Stimulated activated CD4-positive, alpha-beta T cell treated with anti-CD3 and anti-CD28 coated beads, TNF-alpha, amount 100 ng/mL, for 4 hours (primary cell): ENCODE results near the gene RASGRF2.

Source experiments
- DNase-seq, 3 experiments: peaks; one replicate each; pipeline ENCODE4 v3.0.0-alpha.2; 2020; ENCODE audit warnings: low read depth in 3 of 3

RASGRF2 gene, protein sequence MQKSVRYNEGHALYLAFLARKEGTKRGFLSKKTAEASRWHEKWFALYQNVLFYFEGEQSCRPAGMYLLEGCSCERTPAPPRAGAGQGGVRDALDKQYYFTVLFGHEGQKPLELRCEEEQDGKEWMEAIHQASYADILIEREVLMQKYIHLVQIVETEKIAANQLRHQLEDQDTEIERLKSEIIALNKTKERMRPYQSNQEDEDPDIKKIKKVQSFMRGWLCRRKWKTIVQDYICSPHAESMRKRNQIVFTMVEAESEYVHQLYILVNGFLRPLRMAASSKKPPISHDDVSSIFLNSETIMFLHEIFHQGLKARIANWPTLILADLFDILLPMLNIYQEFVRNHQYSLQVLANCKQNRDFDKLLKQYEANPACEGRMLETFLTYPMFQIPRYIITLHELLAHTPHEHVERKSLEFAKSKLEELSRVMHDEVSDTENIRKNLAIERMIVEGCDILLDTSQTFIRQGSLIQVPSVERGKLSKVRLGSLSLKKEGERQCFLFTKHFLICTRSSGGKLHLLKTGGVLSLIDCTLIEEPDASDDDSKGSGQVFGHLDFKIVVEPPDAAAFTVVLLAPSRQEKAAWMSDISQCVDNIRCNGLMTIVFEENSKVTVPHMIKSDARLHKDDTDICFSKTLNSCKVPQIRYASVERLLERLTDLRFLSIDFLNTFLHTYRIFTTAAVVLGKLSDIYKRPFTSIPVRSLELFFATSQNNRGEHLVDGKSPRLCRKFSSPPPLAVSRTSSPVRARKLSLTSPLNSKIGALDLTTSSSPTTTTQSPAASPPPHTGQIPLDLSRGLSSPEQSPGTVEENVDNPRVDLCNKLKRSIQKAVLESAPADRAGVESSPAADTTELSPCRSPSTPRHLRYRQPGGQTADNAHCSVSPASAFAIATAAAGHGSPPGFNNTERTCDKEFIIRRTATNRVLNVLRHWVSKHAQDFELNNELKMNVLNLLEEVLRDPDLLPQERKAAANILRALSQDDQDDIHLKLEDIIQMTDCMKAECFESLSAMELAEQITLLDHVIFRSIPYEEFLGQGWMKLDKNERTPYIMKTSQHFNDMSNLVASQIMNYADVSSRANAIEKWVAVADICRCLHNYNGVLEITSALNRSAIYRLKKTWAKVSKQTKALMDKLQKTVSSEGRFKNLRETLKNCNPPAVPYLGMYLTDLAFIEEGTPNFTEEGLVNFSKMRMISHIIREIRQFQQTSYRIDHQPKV (N-terminal part only)

DNA sequence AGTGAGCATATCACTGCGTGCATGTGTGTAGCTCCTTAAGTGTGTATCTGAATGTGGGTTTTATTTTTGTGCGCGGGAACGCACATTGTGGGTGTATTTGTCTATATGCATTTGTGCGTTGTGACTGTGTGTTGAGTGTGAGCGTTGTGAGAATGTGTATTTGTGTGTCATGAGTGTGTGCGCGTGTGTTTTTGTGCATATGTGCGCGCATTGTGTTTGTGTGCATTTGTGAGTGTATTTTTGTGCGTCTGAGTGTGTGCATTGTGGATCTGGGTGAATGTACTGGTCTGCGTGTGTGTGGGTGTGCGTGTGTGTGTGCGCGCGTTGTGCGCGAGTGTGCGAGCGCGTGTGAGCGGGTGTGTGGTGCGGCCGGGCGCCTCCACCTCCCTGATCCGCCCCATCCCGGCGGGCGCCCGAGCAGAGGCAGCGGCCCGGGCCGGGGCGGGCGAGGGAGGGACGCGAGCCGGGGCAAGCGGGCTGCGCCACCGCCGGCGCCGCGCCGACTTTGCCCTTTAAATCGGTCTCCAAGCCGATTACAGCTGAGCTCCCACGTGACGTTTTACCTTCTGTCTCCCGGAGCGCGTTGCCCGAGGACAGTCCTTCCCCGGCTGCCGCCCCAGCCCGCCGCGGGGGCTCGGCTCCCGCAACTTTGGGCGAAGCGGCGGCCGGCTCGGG lies at the start of gene RASGRF2:
Gene RASGRF2 (plus strand): TSS at position 596 of the 675 bp plus-strand sequence. CDS start 376 bp downstream, outside the sequence.
- peak; percentile 21 to 29 (median 28) for DNase-seq

DNA sequence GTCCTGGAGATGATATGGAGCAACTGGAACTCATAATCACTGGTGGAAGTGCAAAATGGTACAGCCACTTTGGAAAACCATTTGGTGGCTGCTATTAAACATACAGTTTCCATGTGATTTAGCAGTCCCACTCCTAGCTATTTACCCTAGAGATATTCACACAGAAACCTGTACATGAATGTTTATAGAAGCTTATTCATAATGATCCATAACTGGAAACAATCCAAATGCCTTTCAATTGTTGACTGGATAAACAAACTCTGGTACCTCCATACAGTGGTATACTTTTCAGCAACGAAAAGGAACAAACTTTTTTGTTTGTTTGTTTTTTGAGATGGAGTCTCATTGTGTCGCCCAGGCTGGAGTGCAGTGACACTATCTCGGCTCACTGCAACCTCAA lies 47.7 kb upstream of the RASGRF2 start:
- DNase-seq, result no peak

DNA sequence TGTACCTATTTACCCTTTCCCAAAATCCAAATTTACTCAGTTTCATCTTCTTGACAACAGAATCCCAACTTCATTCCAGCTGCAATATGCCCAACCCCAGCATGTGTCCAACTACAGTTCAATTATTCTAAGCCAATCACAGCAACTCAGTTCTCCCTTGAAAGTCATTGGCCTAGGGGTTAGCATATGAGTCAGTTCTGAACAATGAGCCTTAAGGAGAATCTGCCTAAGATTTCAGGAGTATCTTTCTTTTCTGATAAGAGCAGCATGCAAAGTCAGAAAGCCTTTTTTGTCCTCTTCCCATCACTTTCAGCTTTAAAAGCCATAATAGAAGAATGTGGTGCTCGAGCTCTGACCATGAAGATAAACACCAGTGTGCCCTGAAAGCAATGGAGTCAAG lies 44.4 kb upstream of the RASGRF2 start:
- DNase-seq, result no peak

DNA sequence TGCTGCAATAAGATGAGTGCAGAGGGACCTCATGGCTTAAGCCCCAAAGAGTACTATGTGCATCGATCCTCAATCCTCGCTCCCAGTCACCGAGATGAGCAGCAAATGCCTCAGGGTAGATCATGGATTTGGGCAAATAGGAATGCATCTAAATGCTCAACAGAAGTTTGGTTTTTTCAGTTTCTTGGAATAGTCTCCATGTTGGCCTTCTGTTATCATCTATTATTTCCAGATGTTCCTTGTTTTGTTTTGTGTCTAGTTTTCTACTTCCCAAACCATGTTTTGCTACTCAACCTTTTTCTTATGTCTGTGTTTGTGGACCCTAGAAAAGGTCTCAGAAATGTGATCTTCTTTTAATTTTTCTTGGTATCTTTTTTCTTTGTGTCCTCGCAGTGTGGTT lies 43.5 kb upstream of the RASGRF2 start:
- no peak for DNase-seq

DNA sequence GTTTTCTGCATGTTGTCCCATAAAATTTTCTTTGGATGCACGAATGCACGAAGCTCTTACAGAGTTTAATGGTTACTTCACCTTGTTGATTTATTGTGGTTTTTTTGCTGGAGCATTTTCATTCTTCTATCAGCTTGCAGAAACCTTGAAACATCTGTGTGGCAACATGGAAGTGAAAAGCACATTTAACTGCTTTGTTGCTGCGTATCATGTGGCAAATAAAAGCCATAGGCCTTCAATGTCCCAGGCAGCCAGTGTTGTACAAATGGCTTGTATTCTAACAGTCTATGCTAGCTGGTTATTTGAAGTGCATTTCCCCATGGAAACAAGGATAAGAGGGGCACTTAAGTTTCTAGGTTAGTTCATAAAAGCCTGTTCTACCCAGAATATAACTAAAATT lies 42.5 kb upstream of the RASGRF2 start:
- no peak for DNase-seq

DNA sequence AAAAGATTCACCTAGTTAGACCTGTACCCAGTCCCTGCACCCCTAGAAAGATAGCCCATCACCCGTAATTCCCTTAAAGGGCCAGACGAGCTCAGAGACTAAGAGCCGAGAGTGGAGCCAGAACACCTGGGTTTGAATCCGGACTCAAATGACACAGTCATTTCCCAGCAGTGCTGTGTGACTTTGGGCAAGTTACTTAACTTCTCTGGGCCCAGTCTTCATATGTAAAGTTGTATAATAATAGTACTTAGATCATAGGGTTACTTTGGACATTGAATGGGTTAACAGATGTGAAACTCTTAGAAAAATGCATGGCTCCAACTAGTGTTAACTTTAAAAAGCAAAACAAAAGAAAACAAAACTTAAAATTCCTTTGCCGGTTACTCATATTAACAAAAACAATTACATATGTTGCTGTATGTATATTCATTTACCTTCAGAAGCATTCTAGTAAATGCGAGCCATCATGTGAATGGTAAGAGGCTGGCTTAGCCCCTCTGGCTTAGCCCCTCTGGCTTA lies 40.4 kb upstream of the RASGRF2 start:
- no peak for DNase-seq

DNA sequence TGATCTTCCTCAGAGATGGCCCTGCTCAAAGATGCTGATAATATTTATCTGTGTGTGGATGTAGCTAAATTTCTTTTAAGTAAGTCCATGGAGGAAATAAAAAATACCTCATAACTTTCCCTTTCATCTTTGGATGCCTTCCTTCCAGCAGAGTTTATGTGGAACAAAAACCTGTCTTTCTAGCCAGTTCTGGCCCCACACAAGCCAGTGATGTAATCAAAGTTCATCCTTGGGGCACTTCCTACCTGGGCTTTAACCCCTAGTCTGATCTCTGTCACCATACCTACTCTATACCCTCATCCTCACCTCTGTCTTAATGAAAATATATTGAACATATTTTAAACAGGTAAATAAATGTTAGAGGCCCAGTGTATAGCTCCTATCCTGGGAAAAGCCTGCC lies 39.8 kb upstream of the RASGRF2 start:
- no peak for DNase-seq

DNA sequence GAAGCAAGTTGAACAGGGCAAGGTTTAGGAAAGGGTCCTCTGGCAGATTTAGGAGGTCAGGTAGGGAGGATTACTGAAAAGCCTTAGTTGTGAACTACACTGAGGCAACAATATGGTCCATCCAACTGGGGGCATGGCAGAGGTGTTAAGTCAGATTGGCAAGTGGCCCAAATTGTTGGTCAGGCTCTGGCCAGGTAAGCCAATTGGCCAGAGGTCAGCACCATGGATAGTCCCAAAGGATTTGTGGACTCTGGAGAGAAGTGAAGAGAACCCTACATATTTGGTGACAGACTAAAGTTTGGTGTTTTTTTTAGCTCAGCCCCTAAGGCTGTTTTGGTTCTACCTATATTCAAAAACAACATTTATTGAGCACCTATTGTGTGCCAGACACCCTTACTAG lies 39.1 kb upstream of the RASGRF2 start:
- no peak for DNase-seq

DNA sequence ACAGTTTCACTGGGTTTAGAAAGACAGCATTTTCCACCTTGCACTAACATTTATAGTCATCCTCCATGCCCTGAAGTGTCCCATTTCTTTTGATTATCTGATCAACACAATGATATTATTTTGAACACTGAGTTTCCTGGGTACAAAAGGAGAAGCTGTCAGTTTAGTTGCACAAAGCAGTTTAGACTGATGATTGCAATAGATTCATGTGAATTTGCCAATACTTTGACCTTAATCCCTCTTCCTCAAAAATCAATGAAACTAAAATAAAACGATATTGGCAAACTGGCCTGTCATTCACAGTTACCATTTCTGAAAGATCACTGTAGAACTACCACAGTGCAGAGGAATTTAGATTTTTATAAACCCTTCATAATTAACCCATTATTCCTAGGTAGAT lies 34.2 kb upstream of the RASGRF2 start:
- DNase-seq, result no peak

DNA sequence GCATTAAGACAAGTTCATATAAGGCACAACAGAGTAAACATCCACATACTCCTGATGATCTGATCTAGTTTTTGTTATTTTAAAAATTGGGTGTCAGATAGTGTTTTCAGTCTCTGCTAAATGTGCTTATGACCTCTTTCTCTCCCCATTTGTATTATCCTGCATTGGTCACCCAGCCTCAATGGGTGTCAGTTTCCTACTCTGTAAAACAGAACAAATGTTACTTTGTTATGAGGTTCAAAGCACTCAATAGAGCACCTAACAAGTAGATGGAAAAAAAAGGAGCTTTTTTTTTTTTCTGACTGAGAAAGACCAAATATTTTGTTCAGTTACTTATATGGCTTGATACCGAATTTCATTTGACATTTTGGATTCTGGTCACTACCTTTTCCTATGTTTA lies 33.6 kb upstream of the RASGRF2 start:
- DNase-seq, result no peak

DNA sequence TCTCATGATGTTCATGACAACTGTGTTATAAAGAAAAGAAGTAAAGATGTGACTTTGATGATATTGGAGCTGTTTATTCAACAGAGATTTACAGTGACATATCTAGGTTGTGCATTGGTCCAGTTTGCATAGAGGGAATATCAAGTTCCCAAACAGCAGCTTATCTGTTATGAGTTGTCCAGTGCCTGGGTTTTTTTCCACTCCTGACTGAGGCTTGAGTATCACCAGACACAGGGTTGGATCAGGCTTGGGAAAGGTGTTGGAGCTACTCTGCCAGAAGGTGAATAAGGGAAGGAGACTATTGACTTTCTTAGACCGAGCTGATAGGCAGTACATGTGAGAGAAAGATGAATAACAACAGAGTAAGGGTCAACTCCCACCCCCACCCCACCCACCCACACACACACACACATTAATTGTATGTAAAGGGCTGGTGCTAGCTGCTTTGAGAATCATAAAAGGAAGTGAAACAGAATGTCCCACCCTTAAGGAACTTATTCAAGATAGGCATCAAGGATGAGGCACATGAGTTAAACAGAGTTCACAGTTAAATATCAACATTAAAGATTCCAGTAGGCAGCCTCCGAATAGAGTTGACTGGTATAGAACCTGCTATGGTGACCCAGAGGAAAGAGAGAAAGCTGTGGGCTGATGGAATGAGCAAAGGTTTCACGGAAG lies 33.0 kb upstream of the RASGRF2 start:
- no peak for DNase-seq

DNA sequence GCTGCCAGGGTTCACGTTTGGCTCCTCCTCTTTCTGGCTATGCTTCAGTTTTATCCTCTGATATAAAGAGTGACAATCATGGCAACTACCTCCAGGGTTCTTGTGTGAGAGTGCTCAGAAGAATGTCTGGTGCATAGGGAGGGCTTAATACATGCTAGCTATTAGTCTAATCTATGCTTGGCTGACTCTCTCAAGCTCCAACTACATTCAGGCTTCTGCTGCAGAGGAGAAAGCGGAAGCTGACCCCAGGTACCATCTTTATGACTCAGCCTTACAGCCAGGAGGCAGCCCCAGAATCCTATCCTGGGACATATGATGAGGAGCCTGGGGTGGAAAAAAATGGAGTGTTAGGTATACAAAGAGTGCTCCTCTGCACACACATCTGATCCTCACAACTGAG lies 32.1 kb upstream of the RASGRF2 start:
- DNase-seq, result no peak

DNA sequence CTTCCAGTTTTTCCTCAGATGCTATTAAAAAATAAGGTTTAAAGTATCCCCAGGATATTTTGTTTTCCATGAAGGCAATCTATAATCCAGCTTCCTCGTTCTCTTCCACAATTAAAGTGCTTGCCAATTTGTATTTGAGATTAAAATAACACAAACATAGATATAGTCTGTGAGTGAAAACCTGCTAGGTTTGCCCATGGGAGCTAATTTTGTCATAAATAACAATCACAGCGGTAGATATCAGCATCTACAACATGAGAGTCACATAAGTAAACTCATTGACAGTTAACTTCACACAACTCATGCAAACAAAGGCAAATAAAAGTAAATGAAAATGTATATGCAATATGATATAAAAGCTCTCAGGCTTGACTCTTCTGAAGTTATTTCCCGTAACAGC lies 29.2 kb upstream of the RASGRF2 start:
- no peak for DNase-seq

DNA sequence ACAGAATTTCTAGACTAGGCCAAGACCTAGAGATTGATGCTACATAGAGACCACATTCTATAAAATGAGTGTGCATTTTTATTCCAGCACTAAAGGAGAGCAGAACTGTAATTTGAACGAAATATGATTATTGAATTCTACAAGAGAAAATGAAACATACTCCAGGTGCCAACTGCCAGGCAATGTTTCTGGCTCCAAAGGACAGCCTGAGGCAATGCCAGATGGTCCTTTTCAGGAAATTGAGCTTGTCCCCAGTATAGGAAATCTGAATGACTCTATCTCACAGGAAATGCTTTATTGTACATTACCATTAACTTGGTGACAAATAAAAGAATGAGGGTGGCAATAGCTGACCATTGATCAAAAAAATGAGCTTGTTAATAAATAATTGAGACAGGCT lies 28.8 kb upstream of the RASGRF2 start:
- no peak for DNase-seq

DNA sequence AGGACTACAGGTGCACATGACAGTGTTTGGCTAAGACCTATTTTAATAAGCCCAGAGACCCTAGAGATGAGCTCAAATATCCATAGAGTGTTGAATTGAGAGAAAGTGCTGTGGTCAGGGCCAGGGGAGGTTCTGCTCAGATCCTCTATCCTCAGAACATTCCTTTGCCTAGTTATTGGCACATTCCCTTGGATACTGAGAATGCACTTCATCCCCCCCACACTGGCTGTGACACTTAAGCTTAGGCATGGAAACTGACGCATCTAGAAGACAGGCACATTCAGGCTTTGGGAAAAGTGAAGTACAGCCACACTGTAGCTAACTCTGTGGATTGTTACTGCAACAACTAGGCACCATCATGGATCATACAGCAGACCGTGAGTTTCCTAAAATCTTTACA lies 27.1 kb upstream of the RASGRF2 start:
- no peak for DNase-seq

DNA sequence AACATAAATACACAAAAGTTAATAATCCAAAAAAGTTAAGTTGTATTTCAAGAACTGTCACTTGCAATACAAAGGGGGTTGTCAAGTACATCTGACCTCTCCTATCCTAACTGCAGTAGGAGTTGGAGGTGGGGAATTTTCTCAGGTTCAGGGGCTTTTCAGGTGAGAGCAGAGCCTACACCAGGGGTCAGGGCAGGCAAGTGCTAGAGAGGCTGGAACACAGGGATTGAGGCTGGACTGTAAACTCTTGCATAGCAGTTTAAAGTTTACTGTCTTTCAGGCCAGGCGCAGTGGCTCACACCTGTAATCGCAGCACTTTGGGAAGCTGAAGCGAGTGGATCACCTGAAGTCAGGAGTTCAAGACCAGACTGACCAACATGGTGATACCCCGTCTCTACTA lies 25.4 kb upstream of the RASGRF2 start:
- no peak for DNase-seq

DNA sequence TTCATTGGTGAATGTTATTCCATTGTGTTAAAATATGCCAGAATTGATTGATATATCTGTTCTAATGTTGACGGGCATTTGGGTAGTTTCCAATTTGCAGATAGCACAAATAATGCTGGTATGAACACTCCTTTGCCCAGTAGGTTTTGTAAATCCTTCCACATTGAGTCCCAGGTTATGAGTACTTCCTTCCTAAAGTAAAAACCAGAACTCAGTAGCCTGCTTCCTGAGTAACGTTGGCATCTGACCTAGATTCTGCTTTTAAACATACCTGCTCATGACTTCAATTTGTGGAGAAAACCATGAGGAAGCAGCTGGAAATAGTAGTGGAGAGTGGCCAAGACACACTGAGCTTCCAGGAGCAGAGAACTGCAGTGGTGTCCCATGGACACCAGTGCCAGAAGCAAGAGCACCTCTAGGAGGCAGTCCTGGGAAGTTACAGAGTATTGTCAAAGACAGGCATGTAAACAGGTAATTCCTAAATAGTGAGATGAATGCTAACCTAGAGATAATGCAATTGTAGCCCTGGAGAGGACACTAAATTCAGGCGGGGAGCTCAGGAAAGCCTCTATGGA lies 24.3 kb upstream of the RASGRF2 start:
- no peak for DNase-seq

DNA sequence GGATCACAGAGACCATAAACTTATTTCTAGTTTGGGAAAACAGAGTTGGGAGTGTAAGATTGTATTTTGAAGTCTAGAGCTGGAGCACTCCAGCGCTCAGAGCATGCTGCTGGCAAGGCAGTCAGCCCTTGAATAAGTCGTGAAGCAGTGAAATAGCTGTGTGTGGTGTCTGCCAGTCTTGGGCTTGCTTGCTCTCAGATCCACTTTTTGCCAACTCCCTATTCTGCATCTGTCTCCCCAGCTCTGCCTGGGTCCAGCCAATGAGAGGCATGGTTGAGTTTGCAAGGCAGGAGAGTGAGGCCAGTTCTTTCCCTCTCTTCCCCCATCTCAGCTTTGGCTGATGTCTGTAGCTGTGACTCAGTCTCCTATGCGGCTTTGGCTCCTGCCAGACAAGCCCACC lies 23.3 kb upstream of the RASGRF2 start:
- no peak for DNase-seq

DNA sequence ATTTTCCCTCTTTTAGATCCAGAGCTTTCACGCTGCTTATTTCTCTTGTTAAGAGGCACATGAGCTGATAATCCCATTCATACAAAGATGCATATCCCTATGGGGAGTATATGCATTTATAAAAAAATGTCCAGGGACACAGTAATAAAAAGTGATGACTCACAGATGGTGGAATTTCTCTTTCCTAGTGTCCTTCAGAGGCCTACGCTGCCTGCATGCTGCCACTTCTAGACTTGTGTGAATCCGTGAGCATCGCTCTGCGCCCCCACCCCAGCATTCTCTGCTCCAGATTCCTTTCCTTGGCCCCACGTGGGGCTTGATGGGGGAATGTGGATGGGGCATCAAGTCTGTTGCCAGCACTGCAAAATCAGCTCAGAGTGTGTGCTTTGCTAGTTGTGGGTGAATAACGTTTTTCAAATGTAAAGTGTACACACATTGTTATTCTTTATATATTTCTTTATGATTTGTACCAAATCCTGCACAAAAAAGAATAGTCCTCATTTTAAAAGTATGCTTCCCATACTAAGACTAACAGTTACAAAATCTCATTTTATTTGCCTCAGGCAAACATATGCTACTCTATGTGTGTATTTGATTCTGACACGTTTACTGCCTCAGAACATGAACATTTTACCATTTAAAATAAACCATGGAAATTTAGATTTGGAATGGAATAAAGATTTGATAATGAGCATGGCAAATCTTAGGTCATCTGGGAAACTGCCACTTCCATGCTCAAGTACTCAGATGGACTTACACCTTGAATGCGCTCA lies 22.4 kb upstream of the RASGRF2 start:
- DNase-seq, result no peak

DNA sequence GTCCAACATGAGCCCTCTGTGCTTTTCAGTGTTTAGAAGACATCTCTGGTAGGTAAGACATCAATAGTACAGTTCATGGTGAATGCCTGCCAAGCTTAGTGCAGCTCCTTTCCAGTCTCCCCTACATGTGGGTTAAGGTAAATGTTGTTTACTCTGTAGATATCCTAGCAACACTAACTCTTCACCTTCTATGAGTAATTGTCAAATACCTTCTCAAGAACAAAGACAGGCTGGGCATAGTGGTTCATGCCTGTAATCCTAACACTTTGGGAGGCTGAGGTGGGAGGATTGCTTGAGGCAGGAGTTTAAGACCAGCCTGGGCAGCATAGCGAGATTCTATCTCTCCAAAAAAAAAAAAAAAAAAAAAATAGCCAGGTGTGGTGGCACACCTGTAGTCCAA lies 18.7 kb upstream of the RASGRF2 start:
- DNase-seq, result no peak
